Measurements from ENCODE around the gene EMD.
A peak's percentile ranks its signal among the peaks of the same experiment; 100 is the strongest.
"Not testable (repeated sequence)": the region's sequence is repeated elsewhere in the genome, so short reads cannot be mapped to it uniquely, and the experiment has no call there.

EMD gene

DNA sequence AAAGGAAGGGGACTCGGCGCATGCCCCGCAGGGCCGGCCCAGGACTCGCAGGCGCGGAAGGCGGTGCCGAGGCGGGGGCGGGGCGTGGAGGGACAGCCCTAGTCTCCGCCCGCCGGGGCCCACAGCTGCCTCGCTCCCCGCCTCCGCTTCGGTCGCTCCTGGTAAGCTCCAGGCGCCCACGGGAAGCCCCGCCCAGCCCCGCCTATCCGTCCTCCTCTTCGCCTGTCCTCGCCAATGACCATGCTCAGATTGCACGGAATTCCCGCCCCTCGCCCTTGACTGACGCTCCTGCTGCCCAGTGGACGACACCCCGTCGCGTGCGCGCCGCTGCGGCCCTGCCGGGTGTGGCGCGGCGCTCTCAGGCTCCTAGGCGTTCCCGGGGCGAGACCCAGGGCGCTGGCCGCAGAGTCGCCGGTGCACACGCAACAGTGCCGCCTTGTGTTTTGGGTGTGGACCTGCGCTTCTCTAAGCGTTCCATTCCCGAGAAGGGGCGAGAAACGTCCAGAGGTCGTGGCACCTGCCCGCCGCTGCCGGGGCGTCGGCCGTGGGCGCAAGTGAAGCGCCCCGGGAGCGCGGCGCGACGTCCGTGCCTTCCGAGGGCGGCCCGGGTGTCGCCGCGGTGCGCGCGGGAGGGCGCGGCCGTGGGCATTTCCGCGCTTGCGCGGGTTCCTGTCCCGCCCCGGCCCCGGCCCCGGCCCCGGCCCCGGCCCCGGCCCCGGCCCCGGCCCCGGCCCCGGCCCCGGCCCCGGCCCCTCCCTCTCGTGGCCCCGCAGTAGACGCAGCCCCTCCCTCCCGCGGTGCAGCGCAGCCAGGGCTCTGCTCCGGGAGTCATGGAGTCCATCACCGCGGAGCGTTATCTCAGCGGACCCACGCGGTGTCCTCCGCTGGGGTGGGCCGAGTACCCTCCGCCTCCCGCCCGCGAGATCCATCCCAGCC, 11.0 kb downstream of the EMD start:
- not testable (repeated sequence) for H3K4me3 ChIP-seq (ENCODE audit: low read depth, low read length)

DNA sequence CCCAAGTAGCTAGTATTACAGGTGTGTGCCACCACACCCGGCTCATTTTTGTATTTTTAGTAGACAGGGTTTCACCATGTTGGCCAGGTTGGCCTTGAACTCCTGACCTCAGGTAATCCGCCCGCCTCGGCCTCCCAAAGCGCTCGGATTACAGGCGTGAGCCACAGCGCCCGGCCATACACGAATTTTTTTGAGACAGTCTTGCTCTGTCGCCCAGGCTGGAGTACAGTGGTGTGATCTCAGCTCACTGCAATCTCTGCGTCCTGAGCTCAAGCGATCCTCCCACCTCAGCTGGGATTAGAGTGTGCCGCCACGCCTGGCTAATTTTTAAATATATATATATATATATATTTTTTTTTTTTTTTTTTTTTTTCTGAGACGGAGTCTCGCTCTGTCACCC, 17.3 kb downstream of the EMD start:
- H3K4me3 ChIP-seq (ENCODE audit: low read depth, low read length): not testable (repeated sequence)

- peak overlapping the region; percentile 91 for H3K4me3 ChIP-seq (ENCODE audit: low read depth, low read length)
Measured at GRCh38 chrX:154396973-154397887, 18.1 kb downstream of the EMD start.

DNA sequence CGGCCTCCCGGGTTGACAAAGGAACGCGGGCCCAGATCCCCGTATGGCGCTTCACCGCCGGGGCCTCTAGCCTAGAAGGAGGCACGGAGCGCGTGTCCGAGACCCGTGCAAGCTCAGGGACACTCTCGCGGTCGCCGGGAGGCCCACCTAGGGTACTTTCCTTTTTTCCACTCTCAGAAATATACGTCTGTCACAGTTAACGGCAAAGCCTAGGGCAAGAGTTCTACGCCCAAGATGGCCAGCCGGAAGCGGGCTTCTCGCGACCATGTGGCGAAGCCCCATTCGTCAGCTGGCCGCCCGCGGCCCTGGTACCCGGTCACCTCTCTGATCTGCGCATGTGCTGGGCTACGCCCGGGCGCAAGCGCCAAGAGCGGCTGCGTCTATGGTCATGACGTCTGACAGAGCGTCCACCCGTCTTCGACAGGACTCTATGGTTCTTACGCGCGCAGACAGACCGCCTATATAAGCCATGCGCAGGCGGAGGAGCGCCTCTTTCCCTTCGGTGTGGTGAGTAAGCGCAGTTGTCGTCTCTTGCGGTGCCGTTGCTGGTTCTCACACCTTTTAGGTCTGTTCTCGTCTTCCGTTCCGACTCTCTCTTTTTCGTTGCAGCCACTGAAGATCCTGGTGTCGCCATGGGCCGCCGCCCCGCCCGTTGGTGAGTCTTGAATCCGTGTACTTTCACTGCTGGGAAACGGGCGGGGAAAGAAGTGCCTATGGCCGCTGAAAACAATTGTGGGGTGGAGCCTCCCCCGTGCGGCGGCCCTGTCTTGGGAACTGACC, 19.0 kb downstream of the EMD start, which contains the start of gene RPL10:
TSS of gene RPL10 (plus strand) at position 490 of the 780 bp plus-strand sequence. CDS start at position 633, 143 bp downstream.
- peak within 1 kb of the TSS; percentile 91 for H3K4me3 ChIP-seq (ENCODE audit: low read depth, low read length)

DNA sequence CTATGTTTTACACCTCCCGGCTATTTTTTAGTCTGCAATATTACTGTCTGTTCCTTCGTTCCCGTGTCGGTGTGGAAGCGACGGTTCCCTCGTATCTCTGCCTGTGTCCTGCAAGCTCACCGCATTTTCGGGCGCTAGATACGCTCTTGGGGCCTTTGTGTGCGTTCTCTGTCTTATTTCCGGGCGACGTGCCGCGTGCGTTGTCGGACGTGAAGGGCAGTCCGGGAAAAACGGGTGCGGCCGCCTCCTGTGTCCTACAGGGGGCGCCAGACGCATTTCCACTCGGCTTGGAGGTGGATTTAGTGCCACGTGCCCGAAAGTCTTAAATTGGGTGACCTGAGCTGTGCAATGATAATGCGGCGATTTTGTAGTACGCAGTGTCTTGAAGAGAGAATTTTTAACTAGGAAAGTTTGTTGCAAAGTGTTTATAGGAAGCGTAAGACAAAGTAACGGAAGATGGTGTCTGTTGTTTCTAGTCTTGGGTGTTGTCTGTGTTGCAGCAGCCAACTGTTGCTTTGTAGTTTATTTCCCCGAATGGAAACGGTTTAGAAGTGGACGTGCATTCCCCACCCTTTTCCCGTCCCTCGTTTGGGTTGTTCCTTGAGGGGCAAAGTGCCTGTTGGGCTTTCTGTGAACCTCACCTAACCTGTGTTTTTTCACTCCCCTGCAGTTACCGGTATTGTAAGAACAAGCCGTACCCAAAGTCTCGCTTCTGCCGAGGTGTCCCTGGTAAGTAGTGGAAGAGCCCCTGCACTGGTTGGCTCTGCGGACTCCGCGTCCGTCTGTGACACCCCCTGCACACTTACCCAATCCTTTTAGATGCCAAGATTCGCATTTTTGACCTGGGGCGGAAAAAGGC, 19.8 kb downstream of the EMD start:
- H3K4me3 ChIP-seq (ENCODE audit: low read depth, low read length): peak overlapping the region; percentile 91

DNA sequence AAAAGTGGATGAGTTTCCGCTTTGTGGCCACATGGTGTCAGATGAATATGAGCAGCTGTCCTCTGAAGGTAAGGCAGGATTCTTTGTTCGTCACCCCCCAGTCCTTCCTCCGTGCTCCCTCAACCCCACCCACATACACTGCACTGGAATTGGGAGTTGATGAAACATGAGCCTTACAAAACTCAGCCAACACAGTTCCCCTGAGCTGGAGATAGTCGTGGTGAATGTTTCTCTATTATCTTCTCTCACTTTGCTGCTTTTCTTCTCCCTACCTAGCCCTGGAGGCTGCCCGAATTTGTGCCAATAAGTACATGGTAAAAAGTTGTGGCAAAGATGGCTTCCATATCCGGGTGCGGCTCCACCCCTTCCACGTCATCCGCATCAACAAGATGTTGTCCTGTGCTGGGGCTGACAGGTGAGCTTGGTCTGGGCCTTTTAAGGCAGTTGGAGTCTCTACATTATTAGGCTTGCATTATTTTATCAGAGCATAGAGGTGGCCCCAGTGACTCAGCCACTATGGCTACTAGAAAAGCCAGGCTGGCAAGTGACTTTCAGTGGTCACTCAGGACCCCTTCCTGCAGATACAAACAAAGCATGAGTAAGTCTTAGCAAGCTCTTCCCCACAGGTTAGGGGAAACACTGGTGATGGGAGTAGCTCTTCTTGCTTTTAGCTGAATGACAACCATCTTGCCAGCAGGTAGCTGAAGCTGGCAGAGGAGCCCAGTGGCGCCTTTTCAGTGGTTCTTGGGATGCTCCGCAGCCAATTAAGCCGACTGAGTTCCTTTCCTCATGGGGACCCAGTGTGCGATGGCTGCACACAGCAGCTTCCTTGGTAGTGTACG, 20.7 kb downstream of the EMD start:
- H3K4me3 ChIP-seq (ENCODE audit: low read depth, low read length): peak overlapping the region; percentile 91

GRCh38 chrX:154400369-154400817, 21.3 kb downstream of the EMD start:
- not testable (repeated sequence) for H3K4me3 ChIP-seq (ENCODE audit: low read depth, low read length)

DNA sequence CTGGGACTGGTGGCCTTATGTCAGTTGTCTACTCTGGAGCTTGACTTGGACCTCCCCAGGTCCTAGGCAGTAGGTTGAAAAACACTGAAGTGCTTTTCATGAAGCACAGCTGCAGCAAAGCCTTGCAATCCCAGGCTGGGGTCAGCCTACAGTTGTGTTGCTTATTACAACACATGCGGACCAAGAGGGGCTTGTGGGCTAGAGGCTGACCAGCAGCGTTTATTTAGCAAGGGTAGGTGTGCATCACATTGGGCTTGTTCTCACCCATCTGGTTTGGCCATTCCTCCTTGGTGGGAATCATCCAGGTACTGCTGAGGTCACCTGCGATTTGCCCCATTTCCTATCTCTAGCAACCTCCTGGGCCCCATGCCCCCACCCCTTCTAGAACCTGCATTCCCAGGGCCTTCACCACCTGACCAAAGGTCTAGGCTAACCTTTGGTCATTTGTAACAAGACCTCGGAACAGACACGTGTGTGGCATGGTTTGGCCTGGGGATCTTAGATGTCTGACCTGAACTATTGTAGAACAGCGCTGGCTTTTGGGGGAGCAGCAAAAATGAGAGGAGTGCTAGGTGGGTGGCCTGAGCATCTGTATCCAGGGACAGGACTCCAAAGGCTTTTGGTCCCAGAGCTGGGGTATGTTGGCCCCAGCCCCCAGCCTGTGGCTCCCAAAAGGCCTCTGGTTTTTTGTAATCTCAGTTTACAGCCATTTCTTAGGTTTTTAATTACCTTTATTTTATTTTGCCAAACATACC, 22.1 kb downstream of the EMD start:
- no peak overlapping the region for H3K4me3 ChIP-seq (ENCODE audit: low read depth, low read length)

DNA sequence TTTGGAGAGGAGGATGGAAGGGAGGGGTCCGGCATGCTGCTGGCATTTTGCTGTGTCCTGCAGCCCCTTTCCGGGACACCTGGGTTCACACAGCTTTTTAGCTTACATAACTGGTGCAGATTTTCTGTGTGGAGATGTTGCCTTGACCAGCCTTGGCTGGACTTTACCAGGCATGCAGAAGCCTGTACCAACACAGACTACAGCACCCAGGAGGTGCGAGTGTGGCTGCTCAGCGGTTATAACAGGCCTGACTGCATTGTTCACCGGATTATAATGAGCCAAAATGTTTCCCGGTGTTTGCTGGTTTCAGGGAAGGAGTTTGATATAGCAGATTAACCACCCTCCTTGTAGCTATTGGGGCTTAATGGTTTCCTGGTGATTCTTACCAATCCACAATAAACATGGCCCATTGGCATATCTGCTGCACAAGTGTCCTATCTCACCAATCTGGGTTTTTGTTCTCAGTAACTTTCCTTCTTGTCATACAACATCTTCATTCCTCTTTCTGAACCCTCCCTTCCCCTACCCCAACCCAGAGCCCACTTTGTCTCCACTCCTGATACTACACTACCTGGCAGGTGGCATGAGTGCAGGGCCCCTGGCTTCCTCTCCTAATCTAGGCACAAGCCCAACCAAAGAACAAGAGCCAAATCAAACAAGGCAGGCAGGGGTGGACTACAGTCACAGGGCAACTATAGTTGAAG, 23.0 kb downstream of the EMD start:
- no peak overlapping the region for H3K4me3 ChIP-seq (ENCODE audit: low read depth, low read length)

DNA sequence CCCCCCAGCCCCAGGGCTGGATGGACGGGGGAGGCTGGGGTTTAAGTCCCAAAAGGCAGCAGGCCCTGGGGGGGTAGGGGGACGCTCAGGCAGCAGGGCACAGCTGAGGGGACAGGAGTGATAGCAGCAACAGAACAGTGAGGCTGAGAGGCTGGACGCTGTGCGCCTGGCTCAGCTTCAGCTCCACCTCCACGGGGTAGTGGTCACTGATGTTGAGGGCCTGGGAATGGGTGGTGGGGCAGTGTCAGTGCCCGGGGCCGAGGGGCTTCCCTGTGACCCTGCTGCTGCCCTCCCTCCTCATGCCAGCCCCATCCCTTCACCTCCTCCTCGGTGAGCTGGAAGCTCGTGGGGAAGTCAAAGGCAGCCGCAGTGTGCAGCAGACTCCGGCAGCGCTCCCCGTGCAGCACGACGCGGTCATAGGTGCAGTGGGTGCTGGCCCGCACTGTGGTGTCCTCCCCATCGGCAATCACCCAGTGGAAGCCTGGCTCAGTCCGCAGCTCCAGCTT, 23.6 kb downstream of the EMD start:
- no peak overlapping the region for H3K4me3 ChIP-seq (ENCODE audit: low read depth, low read length)

GRCh38 chrX:154403192-154403591, 24.1 kb downstream of the EMD start:
- no peak overlapping the region for H3K4me3 ChIP-seq (ENCODE audit: low read depth, low read length)

DNA sequence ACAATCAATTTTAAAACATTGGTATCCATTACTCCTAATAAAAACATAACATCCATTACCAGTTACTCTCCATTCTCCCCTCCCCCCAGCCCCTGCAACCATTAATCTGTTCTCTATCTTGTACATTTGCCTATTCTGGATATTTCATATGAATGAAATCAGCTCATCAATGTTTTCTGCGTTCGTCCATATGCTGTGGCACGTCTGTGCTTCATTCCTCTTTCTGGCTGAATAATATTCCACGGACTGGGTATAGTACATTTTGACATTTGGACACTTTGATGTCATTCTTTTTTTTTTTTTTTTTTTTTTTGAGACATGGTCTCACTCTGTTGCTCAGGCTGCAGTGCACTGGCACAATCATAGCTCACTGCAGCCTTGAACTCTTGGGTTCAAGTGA, 24.8 kb downstream of the EMD start:
- no peak overlapping the region for H3K4me3 ChIP-seq (ENCODE audit: low read depth, low read length)

DNA sequence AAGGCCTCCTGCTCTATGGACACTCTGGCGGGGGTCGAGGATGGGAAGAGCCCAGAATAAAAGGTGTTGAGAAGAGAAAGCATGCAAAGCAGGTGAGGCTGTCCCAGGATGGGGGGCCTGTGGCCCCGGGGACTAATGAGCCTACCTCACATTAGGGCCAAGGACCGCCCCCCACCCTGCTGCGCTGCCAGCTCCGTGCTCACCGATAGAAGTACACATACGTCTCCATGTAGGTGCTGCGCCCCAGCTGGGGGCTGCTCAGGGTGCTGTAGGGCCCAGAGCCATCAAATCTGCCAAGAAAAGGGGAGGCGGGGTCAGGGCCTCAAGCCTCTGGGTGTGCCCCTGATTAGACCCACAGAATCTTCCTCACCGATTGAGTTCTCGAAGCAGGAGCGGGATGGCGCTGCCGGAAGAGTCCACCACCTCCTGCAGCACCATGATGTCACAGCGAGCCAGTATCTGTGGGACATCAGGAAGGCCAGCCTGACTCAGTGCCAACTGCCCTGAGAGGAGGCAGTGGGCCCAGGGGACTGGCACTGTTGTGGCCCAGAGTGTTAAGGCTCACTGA, 25.6 kb downstream of the EMD start:
- no peak overlapping the region for H3K4me3 ChIP-seq (ENCODE audit: low read depth, low read length)

- no peak overlapping the region for H3K4me3 ChIP-seq (ENCODE audit: low read depth, low read length)
Measured at GRCh38 chrX:154408659-154409221, 29.6 kb downstream of the EMD start.

DNA sequence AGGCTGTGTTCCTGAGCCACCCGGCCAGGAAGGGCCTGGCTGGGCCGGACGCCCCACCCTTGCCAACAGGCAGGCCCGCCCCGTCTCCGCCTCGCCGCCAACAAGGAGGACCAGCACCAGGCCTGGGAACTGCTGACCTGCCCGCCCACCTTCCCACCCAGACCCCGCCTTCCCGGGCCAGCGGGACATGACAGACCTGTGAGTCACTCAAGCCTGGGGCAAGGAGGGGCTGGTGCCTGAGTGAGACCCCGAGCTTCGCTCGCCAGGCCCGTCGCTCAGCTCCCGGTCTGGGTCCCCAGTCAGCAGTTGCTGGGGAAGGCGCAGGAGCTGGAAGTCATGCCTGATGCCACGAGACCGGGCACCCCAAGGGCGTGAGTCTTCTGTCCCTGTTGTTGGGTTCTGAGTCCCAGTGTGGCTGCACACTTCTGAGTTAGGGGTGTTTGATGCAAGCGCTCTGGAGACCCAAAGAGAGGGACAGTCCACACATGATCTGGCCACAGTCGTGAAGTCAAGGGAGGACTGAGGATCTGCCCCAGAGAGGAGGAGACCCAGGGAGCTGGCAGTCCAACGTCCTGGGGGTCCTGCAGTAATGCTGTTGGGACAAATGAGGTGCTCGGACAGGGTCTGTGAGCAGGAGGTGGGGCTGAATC, 30.3 kb downstream of the EMD start, which contains the start of gene DNASE1L1:
TSS of gene DNASE1L1 (minus strand) at position 33 of the 650 bp plus-strand sequence. CDS start 3,686 bp downstream, outside the sequence.
- no peak within 1 kb of the TSS for H3K4me3 ChIP-seq (ENCODE audit: low read depth, low read length)

DNA sequence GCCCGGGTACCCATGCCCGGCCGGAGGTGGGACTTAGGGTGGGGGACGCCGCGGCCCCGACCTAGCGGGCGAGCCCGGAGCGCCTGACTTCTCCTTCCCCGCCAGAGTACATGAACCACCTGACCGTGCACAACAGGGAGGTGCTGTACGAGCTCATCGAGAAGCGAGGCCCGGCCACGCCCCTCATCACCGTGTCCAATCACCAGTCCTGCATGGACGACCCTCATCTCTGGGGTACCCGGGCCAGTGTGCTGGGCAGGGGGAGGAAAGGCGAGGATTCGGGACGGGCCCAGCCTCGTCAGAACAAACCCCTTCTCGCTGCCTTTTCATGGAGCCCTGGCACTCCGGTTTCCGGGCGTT, 32.9 kb downstream of the EMD start:
- peak overlapping the region; percentile 51 for H3K4me3 ChIP-seq (ENCODE audit: low read depth, low read length)

Data from iPS-11a (cell line).